ENCODE results near the gene DGLUCY.

- no peak for TF ChIP-seq CTCF (conservative IDR thresholded peaks at IDR 0.05)
- TF ChIP-seq ZFX (IDR thresholded peaks at IDR 0.05): no peak
These were observed 70.7 kb downstream of the DGLUCY start for GRCh38 chr14:91184559-91184958.
